Occipital lobe (tissue), 2 donors: ENCODE measurements around the gene CEP89. TPM values are rescaled to one million over a fixed set of nuclear protein-coding genes. Genes with fewer than 3 reads are reported as not detected.
"Not testable (repeated sequence)": the region's sequence is repeated elsewhere in the genome, so short reads cannot be mapped to it uniquely, and the experiment has no call there.

Source experiments
- DNase-seq: peaks from one replicate; lab custom pipeline; 2025; lab: John Stamatoyannopoulos, UW
- total RNA-seq: library from RNA; depleted of rRNA; stranded (reverse); fragments of >200 nt; gene quantifications from one replicate; pipeline ENCODE4 v1.2.3, GENCODE V29; 2014

The CEP89 gene
- total RNA-seq, 1 donor from 2014 or later = 27.8 TPM

DNA sequence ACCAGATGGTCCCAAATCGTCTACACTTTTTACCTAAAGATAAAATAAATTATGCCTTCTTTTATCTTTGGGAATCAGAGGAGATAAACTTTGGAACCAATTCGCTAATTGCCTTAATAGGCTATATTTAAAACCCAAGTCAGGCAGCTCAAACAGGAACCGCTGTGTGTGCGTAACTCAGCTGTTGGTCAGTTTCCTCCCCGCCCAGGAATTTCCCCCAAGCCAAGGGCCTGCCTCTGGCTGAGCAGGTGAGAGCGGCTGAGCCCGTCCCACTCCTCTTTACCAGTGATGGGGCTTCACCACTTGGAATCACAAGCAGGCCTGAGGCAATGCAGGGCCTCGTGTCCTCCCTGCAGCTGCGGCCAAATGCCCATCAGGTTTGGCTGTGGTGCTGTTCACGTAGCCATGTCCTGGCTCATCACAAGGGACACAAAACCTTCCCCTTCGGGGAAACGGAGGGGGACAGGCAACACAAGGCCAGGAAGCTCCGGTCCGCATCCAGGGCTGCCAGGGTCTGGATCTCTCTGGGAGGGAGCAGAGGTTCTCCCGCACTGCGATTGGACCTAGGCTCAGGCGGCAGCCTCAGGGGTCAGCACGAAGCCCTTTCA lies 101.7 kb downstream of the CEP89 start:
- DNase-seq = no peak

GRCh38 chr19:32869369-32869965 lies 102.3 kb downstream of the CEP89 start, which contains the start of gene SLC7A9:
Gene SLC7A9, minus strand, starts transcription at chr19:32869767. Its CDS starts 1,233 bp downstream, at chr19:32868534.
- DNase-seq = no peak

DNA sequence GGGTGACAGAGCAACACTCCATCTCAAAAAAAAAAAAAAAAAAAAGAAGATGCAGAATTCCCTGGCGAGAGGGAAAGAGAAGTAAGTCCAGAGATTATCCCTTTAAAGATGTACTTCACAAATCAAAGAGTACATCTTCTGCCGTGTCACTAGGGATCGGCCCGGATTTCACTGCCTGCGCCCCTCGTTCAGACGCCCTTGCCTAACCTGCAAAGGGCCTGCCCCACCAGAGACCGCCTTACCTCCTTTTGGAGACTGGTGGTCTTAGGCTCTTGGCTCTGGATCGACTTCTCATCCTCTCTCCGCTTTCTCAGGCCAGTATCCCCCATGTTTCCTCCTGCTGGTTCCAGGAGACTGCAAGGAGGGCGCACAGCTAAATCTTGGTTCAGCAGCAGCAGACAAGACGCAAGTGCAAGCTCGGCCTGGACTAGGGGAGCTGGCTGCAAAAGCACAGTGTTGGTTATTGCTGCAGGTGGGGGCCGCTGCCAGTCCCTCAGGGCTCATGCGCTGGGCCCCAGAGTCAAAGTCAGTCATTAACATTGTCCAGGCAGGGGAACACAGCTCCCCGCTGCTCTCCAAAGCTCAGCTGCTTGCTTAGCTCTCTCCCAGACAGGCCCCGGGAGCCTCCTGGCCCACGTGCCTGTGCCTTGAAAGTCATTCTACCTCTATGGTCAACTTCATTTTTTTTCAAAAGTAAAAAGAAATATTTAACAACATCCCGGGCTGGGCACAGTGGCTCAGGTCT lies 103.4 kb downstream of the CEP89 start:
- DNase-seq = no peak

DNA sequence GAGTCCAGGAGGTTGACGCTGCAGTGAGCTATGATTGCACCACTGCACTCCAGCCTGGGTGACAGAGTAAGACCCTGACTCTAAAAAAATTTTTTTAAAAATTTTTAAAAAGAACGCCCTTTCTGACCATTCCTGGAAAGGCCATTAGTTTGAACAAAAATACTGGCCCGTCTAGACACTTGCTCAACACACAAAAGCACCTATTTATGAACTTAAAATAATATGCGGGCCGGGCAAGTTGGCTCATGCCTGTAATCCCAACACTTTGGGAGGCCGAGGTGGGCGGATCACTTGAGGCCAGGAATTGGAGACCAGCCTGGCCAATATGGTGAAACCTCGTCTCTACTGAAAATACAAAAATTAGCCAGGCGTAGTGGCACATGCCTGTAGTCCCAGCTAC lies 104.3 kb downstream of the CEP89 start:
- not testable (repeated sequence) for DNase-seq

DNA sequence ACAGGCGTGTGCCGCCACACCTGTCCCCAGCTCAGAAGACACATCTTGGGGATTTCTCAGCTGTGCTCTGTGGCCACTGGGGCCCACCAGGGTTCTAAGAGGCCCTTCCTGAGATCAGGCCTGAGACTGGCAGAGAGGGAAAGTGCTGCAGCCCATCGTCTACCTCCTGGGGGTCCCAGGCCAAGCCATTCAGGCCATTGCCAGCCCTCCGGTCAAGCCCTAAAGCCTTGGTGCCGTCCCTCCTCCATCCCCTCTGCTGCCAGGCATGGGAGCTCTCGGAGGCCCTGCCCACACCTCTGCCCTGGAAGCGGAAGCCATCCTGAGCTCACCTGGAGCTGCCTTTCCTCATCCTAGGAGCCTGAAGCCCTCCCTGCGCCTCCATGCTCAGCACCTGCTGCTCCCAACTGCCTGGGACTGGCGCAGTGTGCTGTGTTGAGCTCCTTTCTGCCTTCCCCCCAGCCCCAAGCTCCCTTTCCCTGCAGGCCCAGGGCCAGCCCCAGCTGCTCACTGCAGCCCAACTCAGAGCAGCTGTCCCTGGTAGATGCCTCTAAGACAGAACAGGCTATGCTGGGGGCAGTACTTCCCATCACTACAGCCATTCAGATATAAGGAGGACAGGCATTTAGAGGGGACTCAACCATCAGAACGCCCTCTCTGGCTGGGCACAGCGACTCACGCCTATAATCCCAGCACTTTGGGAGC lies 105.0 kb downstream of the CEP89 start:
- DNase-seq = no peak

- DNase-seq = no peak
Measured at GRCh38 chr19:32866061-32866460, 105.7 kb downstream of the CEP89 start.

GRCh38 chr19:32865326-32865725 lies 106.4 kb downstream of the CEP89 start:
- DNase-seq = no peak

- DNase-seq = no peak
Measured at GRCh38 chr19:32864318-32865007, 107.3 kb downstream of the CEP89 start.

GRCh38 chr19:32863841-32864240 lies 107.9 kb downstream of the CEP89 start:
- no peak for DNase-seq

DNA sequence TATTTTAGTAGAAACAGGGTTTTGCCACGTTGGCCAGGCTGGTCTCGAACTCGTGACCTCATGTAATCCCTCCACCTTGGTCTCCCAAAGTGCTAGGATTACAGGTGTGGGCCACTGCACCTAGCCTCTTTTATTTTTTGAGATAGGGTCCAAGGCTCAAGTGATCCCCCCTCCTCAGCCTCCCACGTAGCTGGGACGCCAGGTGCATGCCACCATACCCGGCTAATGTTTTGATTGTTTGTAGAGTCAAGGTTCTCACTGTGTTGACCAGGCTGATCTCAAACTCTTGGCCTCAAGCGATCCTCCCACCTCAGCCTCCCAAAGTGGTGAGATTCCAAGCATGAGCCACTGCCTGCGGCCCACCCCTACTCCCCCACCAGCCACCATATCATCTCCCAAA lies 108.5 kb downstream of the CEP89 start:
- DNase-seq = no peak

DNA sequence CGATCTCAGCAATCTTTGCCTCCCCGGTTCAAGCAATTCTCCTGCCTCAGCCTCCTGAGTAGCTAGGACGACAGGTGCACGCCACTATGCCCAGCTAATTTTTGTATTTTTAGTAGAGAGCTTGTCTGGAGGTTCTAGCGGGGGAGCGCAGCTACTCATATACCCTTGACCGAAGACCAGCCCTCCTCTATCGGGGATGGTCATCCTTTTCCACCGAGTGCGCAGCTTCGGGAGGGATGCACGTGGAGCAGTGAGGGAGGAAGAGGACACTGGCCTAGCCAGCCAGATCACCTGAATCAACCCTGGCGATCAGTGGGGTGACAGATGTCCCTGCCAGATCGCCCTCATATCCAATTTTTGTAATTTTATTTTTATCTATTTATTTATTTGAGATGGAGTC lies 109.0 kb downstream of the CEP89 start:
- DNase-seq = no peak

- no peak for DNase-seq
Measured at GRCh38 chr19:32862173-32862572, 109.6 kb downstream of the CEP89 start.

GRCh38 chr19:32861596-32861995 lies 110.2 kb downstream of the CEP89 start:
- no peak for DNase-seq

GRCh38 chr19:32859591-32859990 lies 112.2 kb downstream of the CEP89 start:
- no peak for DNase-seq

GRCh38 chr19:32858559-32858958 lies 113.2 kb downstream of the CEP89 start:
- no peak for DNase-seq

- DNase-seq = no peak
Measured at GRCh38 chr19:32858155-32858554, 113.6 kb downstream of the CEP89 start.

DNA sequence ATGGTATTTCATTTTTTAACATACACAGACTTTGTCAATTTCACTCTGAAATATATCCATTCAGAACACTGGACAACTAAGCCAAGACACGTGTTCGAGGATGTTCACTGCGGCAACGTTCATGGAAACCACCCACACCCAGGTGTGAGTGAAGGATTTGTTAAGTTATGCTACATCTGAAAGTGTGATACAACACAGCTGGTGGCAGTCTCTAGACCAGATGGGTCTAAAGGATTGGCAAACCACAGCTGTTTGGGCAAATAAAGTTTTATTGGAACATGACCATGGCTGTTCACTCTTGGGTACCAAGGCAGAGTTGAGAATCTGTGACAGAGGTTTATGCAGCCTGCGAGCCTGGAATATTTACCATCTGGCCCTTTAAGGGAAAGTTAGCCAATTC lies 114.2 kb downstream of the CEP89 start:
- no peak for DNase-seq

- DNase-seq = not testable (repeated sequence)
Measured at GRCh38 chr19:32856818-32857217, 114.9 kb downstream of the CEP89 start.

GRCh38 chr19:32852216-32852615 lies 119.5 kb downstream of the CEP89 start:
- DNase-seq = no peak

- DNase-seq = not testable (repeated sequence)
Measured at GRCh38 chr19:32848035-32848434, 123.7 kb downstream of the CEP89 start.

GRCh38 chr19:32843716-32844245 lies 128.0 kb downstream of the CEP89 start:
- DNase-seq = no peak
